CD14-positive monocyte (primary cell): ENCODE measurements around the gene DHX38. TPM values are rescaled to one million over a fixed set of nuclear protein-coding genes. Genes with fewer than 3 reads are reported as not detected.

ENCODE experiments used
- DNase-seq, 3 donors: peaks; one replicate each; pipeline ENCODE4 v3.0.0-alpha.2; 2011 to 2022
- H2AFZ ChIP-seq: 2 replicates; pipeline ENCODE4 v1.6.0; 2012; ENCODE audit warnings: mild to moderate bottlenecking, low read depth, low read length, inconsistent platforms; ENCODE audit not compliant: insufficient read depth, poor library complexity, severe bottlenecking
- H3K27ac ChIP-seq, 2 donors: 1 replicate in 1 of 2; 2 replicates in 1 of 2; pipeline ENCODE4 v1.5.1; 2012 to 2013; ENCODE audit warnings: low read length in 2 of 2, control low read depth in 1 of 2, inconsistent platforms in 1 of 2, low read depth in 1 of 2, mild to moderate bottlenecking in 1 of 2
- H3K27me3 ChIP-seq, 2 donors: one replicate each; pipeline versions ENCODE4 v1.6.0 to v1.6.1; 2011 to 2013; ENCODE audit warnings: low read length in 2 of 2; ENCODE audit not compliant: control insufficient read depth in 2 of 2, insufficient read depth in 2 of 2
- H3K36me3 ChIP-seq, 2 donors: replicated peaks in 1 of 2; 1 replicate in 1 of 2; 2 replicates in 1 of 2; pipeline versions ENCODE4 v1.5.1 to v1.6.1; 2012 to 2013; ENCODE audit warnings: low read length in 2 of 2, control low read depth in 1 of 2, inconsistent platforms in 1 of 2, mild to moderate bottlenecking in 1 of 2; ENCODE audit not compliant: insufficient read depth in 2 of 2, control insufficient read depth in 1 of 2
- H3K4me1 ChIP-seq, 2 donors: 1 replicate in 1 of 2; 2 replicates in 1 of 2; pipeline versions ENCODE4 v1.5.1 to v1.6.1; 2012 to 2013; ENCODE audit warnings: low read length in 2 of 2, control low read depth in 1 of 2, inconsistent platforms in 1 of 2, mild to moderate bottlenecking in 1 of 2, moderate library complexity in 1 of 2; ENCODE audit not compliant: insufficient read depth in 2 of 2, control insufficient read depth in 1 of 2
- H3K4me2 ChIP-seq: replicated peaks from 2 replicates; pipeline ENCODE3; 2012; ENCODE audit warnings: low read length, moderate library complexity, mild to moderate bottlenecking; ENCODE audit not compliant: poor library complexity, severe bottlenecking; ENCODE audit errors: extremely low read depth
- H3K4me3 ChIP-seq, 3 experiments: fragments of 200-600 bp in 1 of 3; sonication (generic) in 1 of 3; replicated peaks in 1 of 3; 1 replicate in 2 of 3; 2 replicates in 1 of 3; pipeline ENCODE4 v1.5.1; 2011 to 2013; ENCODE audit warnings: low read length in 3 of 3, mild to moderate bottlenecking in 3 of 3, control low read depth in 2 of 3, low read depth in 2 of 3, inconsistent platforms in 1 of 3, moderate library complexity in 1 of 3
- H3K79me2 ChIP-seq: 2 replicates; pipeline ENCODE4 v1.6.0; 2012; ENCODE audit warnings: mild to moderate bottlenecking, control low read depth, inconsistent platforms, low read length, moderate library complexity; ENCODE audit not compliant: insufficient read depth
- H3K9ac ChIP-seq: 2 replicates; pipeline ENCODE4 v1.6.0; 2017; ENCODE audit warnings: low read length, mild to moderate bottlenecking; ENCODE audit not compliant: insufficient read depth, poor library complexity, severe bottlenecking
- H3K9me3 ChIP-seq, 2 donors: replicated peaks in 1 of 2; 1 replicate in 1 of 2; 2 replicates in 1 of 2; pipeline versions ENCODE4 v1.5.1 to v1.6.1; 2012 to 2013; ENCODE audit warnings: low read length in 2 of 2, control low read depth in 1 of 2; ENCODE audit not compliant: control insufficient read depth in 1 of 2, insufficient read depth in 1 of 2
- H4K20me1 ChIP-seq: 2 replicates; pipeline ENCODE4 v1.6.0; 2012; ENCODE audit warnings: mild to moderate bottlenecking, low read length, control low read depth, moderate library complexity; ENCODE audit not compliant: insufficient read depth
- H3K27ac Mint-ChIP-seq, 7 donors: one replicate each; pipeline ENCODE4 v1.8.0; 2020; ENCODE audit warnings: mild to moderate bottlenecking in 7 of 7, mixed read lengths in 7 of 7, moderate library complexity in 6 of 7, inconsistent platforms in 2 of 7
- H3K27me3 Mint-ChIP-seq, 3 donors: one replicate each; pipeline ENCODE4 v1.8.0; 2021 to 2022; ENCODE audit warnings: low read depth in 3 of 3, mild to moderate bottlenecking in 3 of 3, mixed read lengths in 3 of 3, moderate library complexity in 3 of 3, inconsistent platforms in 1 of 3
- H3K36me3 Mint-ChIP-seq, 2 donors: one replicate each; pipeline ENCODE4 v1.8.0; 2020; ENCODE audit warnings: mixed read lengths in 2 of 2, inconsistent platforms in 1 of 2, mild to moderate bottlenecking in 1 of 2
- H3K4me1 Mint-ChIP-seq: one replicate; pipeline ENCODE4 v1.8.0; 2020; ENCODE audit warnings: mild to moderate bottlenecking, mixed read lengths
- H3K4me3 Mint-ChIP-seq, 2 donors: one replicate each; pipeline ENCODE4 v1.8.0; 2020; ENCODE audit warnings: mild to moderate bottlenecking in 2 of 2, mixed read lengths in 2 of 2, moderate library complexity in 1 of 2
- H3K9me3 Mint-ChIP-seq, 7 donors: one replicate each; pipeline ENCODE4 v1.8.0; 2020 to 2022; ENCODE audit warnings: mixed read lengths in 7 of 7, mild to moderate bottlenecking in 6 of 7, moderate library complexity in 6 of 7, inconsistent platforms in 2 of 7
- WGBS: methylation state at CpG from one replicate; pipeline ENCODE4 v1.1.5; 2013; ENCODE audit warnings: missing lambda C conversion rate; ENCODE audit not compliant: insufficient coverage; 5-methylcytosine and 5-hydroxymethylcytosine counted together
- intact Hi-C, 2 donors: fragments of 100-400 bp; cut with micrococcal nuclease; formaldehyde crosslinking; loops; one replicate each; pipeline versions ENCODE4 v1.15.0 to v1.15.1; 2023
- polyA plus RNA-seq, 3 donors: library from polyadenylated mRNA; depleted of rRNA in 1 of 3; unstranded in 2 of 3; stranded (reverse) in 1 of 3; fragments of 300-500 nt in 2 of 3; fragments of >200 nt in 1 of 3; fragmentation: Illumina TruSeq in 2 of 3; gene quantifications; 1 replicate in 2 of 3; 2 replicates in 1 of 3; pipeline ENCODE4 v1.2.3, GENCODE V29; 2012 to 2021
- TF ChIP-seq, protein P1 (sequence below): fragments of 200-600 bp; IDR thresholded peaks from one replicate; pipeline ENCODE4 v1.8.0; 2022; ENCODE audit warnings: antibody characterized with exemption, mild to moderate bottlenecking

The DHX38 gene
- polyA plus RNA-seq, 3 donors, result 9.1 to 91.5 (median 19.2) TPM

DNA sequence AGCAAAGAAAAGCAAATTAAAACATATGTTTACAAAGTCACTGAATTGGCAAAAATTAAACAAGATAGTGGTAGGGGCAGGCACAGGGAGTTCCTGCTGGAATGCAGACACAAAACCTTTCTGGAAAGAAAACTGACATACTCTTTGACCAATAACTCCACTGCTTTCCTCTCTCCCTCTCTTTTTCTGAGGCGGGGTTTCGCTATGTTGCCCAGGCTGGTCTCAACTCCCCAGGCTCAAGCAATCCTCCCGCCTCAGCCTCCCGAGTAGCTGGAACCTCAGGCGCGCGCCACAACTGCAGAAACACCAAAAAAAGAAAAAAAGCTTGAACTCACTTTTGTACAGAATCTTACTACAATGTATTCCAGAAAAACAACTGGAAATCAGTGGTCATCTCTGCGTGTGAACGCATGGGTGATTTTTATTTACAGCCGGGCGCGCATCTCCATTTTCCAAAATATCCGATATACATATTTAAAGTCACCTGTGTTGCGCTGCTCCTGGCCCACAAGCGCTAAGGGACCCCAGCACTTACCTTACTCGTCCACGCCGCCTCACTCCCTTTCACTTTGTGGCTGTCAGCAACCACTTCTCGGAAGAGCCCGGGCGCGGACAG, 707 bp upstream of the DHX38 start:
- peaks cover 47 to 60% of the 10 kb centered on the region in 2 donors for H3K36me3 ChIP-seq
- peak overlapping the region; percentile 83 to 93 for H3K27ac ChIP-seq
- peak overlapping the region; percentile 93 to 97 for H3K4me3 Mint-ChIP-seq
- H3K9me3 Mint-ChIP-seq, result no peaks in the 10 kb centered on the region
- peak overlapping the region; percentile 91 to 98 (median 96) for H3K27ac Mint-ChIP-seq
- H4K20me1 ChIP-seq, result peaks cover 32% of the 10 kb centered on the region
- H3K27me3 ChIP-seq, result no peaks in the 10 kb centered on the region
- peak overlapping the region; percentile 90 for H2AFZ ChIP-seq
- H3K4me3 ChIP-seq, result peak overlapping the region; percentile 75 to 100 (median 80)
- no peaks in the 10 kb centered on the region for H3K27me3 Mint-ChIP-seq
- H3K79me2 ChIP-seq, result peaks cover 75% of the 10 kb centered on the region
- H3K4me1 Mint-ChIP-seq, result peaks cover 35% of the 10 kb centered on the region
- H3K4me2 ChIP-seq, result peak overlapping the region; percentile 90
- intact Hi-C loops, result loop anchor here in 1 of 2 donors (5.0 to 10.0 kb wide), 3 partner anchors 86 to 286 kb away; partner anchors contain the start of genes AP1G1, DHODH and IST1
- H3K4me1 ChIP-seq, result peaks cover 22 to 39% of the 10 kb centered on the region in 2 donors
- H3K36me3 Mint-ChIP-seq, result peaks cover 51 to 52% of the 10 kb centered on the region in 2 donors
- peak overlapping the region; percentile 90 for H3K9ac ChIP-seq
- no peak for DNase-seq
- no peaks in the 10 kb centered on the region for H3K9me3 ChIP-seq
- WGBS, result 1% methylated on average over 17 of the region's 22 CpGs
- TF ChIP-seq, protein P1, sequence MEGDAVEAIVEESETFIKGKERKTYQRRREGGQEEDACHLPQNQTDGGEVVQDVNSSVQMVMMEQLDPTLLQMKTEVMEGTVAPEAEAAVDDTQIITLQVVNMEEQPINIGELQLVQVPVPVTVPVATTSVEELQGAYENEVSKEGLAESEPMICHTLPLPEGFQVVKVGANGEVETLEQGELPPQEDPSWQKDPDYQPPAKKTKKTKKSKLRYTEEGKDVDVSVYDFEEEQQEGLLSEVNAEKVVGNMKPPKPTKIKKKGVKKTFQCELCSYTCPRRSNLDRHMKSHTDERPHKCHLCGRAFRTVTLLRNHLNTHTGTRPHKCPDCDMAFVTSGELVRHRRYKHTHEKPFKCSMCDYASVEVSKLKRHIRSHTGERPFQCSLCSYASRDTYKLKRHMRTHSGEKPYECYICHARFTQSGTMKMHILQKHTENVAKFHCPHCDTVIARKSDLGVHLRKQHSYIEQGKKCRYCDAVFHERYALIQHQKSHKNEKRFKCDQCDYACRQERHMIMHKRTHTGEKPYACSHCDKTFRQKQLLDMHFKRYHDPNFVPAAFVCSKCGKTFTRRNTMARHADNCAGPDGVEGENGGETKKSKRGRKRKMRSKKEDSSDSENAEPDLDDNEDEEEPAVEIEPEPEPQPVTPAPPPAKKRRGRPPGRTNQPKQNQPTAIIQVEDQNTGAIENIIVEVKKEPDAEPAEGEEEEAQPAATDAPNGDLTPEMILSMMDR, result no peak

DNA sequence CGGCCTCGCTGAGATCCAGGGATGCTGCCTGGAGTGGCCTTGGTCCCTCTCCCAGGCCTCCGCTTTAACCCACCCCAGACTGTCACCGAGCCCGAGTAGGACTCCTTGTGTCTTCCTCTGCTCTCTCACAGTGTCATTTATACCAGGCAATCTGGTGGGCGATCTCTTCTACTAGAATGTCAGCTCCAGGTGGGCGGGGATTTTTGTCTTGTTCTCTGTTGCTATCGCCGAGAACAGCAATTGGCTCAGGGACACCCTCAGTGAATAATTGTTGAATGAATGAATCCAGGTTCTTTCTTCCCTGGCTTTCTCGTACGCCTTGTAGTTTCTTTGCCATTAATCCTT, 591 bp downstream of the DHX38 start:
- intact Hi-C loops, result loop anchor here in 1 of 2 donors (5.0 to 10.0 kb wide), 3 partner anchors 87 to 287 kb away; partner anchors contain the start of genes AP1G1, DHODH and IST1
- Mint-ChIP-seq H3K27me3 (no peaks in the 10 kb centered on the region), H3K4me1 (peaks cover 35% of the 10 kb centered on the region), H3K4me3 (peak overlapping the region; percentile 93 to 97), H3K27ac (peak overlapping the region; percentile 91 to 98 (median 96)), H3K9me3 (no peaks in the 10 kb centered on the region), H3K36me3 (peaks cover 48 to 49% of the 10 kb centered on the region in 2 donors)
- Histone ChIP-seq H3K4me2 (peak overlapping the region; percentile 90), H3K9me3 (no peaks in the 10 kb centered on the region), H3K79me2 (peaks cover 70% of the 10 kb centered on the region), H4K20me1 (peaks cover 36% of the 10 kb centered on the region), H3K36me3 (peaks cover 46 to 60% of the 10 kb centered on the region in 2 donors), H3K9ac (peak overlapping the region; percentile 90), H3K4me3 (peak overlapping the region; percentile 75 to 100 (median 80)), H3K27me3 (no peaks in the 10 kb centered on the region), H2AFZ (peak overlapping the region; percentile 90), H3K4me1 (peaks cover 22 to 39% of the 10 kb centered on the region in 2 donors), H3K27ac (peak overlapping the region; percentile 83 to 93)
- TF ChIP-seq, protein P1, result no peak
- 2% methylated on average over 7 of the region's 11 CpGs for WGBS
- DNase-seq, result no peak
